IMR-90 (cell line): ENCODE measurements around the gene HIVEP3. TPM values are rescaled to one million over a fixed set of nuclear protein-coding genes. Genes with fewer than 3 reads are reported as not detected.

Experiments used
- ATAC-seq: fragments of 200-7000 bp; cut with Tn5 transposase; 2 replicates; pipeline ENCODE4 v1.9.1; 2020; ENCODE audit warnings: low read depth, mild to moderate bottlenecking, moderate library complexity
- BruUV-seq: library from RNA; stranded (reverse); fragments of 400-500 nt; replicated peaks from 2 replicates; lab custom pipeline; 2021; lab: Mats Ljungman, UMichigan
- CTCF ChIA-PET: fragments of 300-600 bp; formaldehyde crosslinking; extraction: SDS; loops from one replicate; lab custom pipeline; 2021; ENCODE audit warnings: antibody characterized with exemption; lab: Yijun Ruan, JAX
- POLR2A ChIA-PET: fragments of 300-600 bp; sonication (Branson Sonifier 250); formaldehyde crosslinking; loops from one replicate; lab custom pipeline; 2022; ENCODE audit warnings: antibody characterized with exemption; ENCODE audit not compliant: unreplicated experiment; lab: Charles Lee
- DNase-seq: peaks from one replicate; pipeline ENCODE4 v3.0.0; 2013
- H2AFZ ChIP-seq: replicated peaks from 2 replicates; pipeline ENCODE3; 2013; ENCODE audit warnings: low read length, mild to moderate bottlenecking; ENCODE audit not compliant: poor library complexity
- H2AK5ac ChIP-seq: 2 replicates; pipeline ENCODE4 v1.6.1; 2013; ENCODE audit warnings: low read depth, low read length, inconsistent platforms
- H2AK9ac ChIP-seq: replicated peaks from 2 replicates; pipeline ENCODE3; 2013; ENCODE audit warnings: mild to moderate bottlenecking, low read depth, low read length, moderate library complexity; ENCODE audit not compliant: poor library complexity
- H2BK120ac ChIP-seq: 2 replicates; pipeline ENCODE4 v1.6.1; 2013; ENCODE audit warnings: low read depth, low read length, inconsistent platforms
- H2BK15ac ChIP-seq: 3 replicates; pipeline ENCODE4 v1.6.1; 2013; ENCODE audit warnings: low read depth, low read length, inconsistent platforms
- H2BK20ac ChIP-seq: 2 replicates; pipeline ENCODE4 v1.6.1; 2013; ENCODE audit warnings: low read depth, mild to moderate bottlenecking, inconsistent platforms, low read length, moderate library complexity
- H2BK5ac ChIP-seq: 2 replicates; pipeline ENCODE4 v1.6.1; 2013; ENCODE audit warnings: mild to moderate bottlenecking, low read depth, low read length, inconsistent platforms; ENCODE audit not compliant: poor library complexity, severe bottlenecking
- H3K14ac ChIP-seq: replicated peaks from 2 replicates; pipeline ENCODE4 v1.6.1; 2013; ENCODE audit warnings: low read depth, low read length, inconsistent platforms
- H3K18ac ChIP-seq: 2 replicates; pipeline ENCODE4 v1.6.1; 2013; ENCODE audit warnings: low read depth, low read length, control low read depth
- H3K23ac ChIP-seq: 2 replicates; pipeline ENCODE4 v1.6.1; 2013; ENCODE audit warnings: low read depth, low read length, inconsistent platforms
- H3K27ac ChIP-seq: 2 replicates; pipeline ENCODE4 v1.5.1; 2013; ENCODE audit warnings: mild to moderate bottlenecking, control low read depth, low read length; ENCODE audit not compliant: insufficient read depth
- H3K27me3 ChIP-seq: 2 replicates; pipeline ENCODE4 v1.6.1; 2013; ENCODE audit warnings: low read length; ENCODE audit not compliant: control insufficient read depth, insufficient read depth
- H3K36me3 ChIP-seq: 2 replicates; pipeline ENCODE4 v1.6.1; 2013; ENCODE audit warnings: low read length, mixed read lengths; ENCODE audit not compliant: control insufficient read depth, insufficient read depth
- H3K4ac ChIP-seq: 2 replicates; pipeline ENCODE4 v1.6.1; 2013; ENCODE audit warnings: low read depth, low read length, inconsistent platforms
- H3K4me1 ChIP-seq: 2 replicates; pipeline ENCODE4 v1.6.1; 2013; ENCODE audit warnings: low read length, mixed read lengths; ENCODE audit not compliant: control insufficient read depth, insufficient read depth
- H3K4me2 ChIP-seq: 2 replicates; pipeline ENCODE4 v1.6.1; 2013; ENCODE audit warnings: low read depth, mild to moderate bottlenecking, control low read depth, low read length, moderate library complexity
- H3K4me3 ChIP-seq: 2 replicates; pipeline ENCODE4 v1.5.1; 2013; ENCODE audit warnings: low read depth, mild to moderate bottlenecking, control low read depth, low read length, moderate library complexity; ENCODE audit not compliant: insufficient read depth
- H3K56ac ChIP-seq: 2 replicates; pipeline ENCODE4 v1.6.1; 2013; ENCODE audit warnings: low read length, inconsistent platforms; ENCODE audit not compliant: insufficient read depth; ENCODE audit errors: extremely low read depth
- H3K79me1 ChIP-seq, 2 experiments: 2 replicates each; pipeline ENCODE4 v1.6.1; 2013; ENCODE audit warnings: low read length in 2 of 2, inconsistent platforms in 1 of 2, low read depth in 1 of 2
- H3K9ac ChIP-seq: 2 replicates; pipeline ENCODE4 v1.6.1; 2013; ENCODE audit warnings: low read depth, low read length, control low read depth
- H3K9me1 ChIP-seq: 2 replicates; pipeline ENCODE4 v1.6.1; 2013; ENCODE audit warnings: low read length, inconsistent platforms; ENCODE audit not compliant: insufficient read depth
- H3K9me3 ChIP-seq: 2 replicates; pipeline ENCODE4 v1.6.1; 2013; ENCODE audit warnings: low read length; ENCODE audit not compliant: control insufficient read depth, insufficient read depth
- H4K20me1 ChIP-seq: 2 replicates; pipeline ENCODE4 v1.6.1; 2013; ENCODE audit warnings: low read length, inconsistent platforms; ENCODE audit not compliant: insufficient read depth
- H4K5ac ChIP-seq: 2 replicates; pipeline ENCODE4 v1.6.1; 2013; ENCODE audit warnings: mild to moderate bottlenecking, low read depth, low read length, control low read depth
- H4K8ac ChIP-seq, 2 experiments: 2 replicates each; pipeline ENCODE4 v1.6.1; 2013; ENCODE audit warnings: low read depth in 2 of 2, low read length in 2 of 2, control low read depth in 1 of 2, inconsistent platforms in 1 of 2
- H4K91ac ChIP-seq: 2 replicates; pipeline ENCODE4 v1.6.1; 2013; ENCODE audit warnings: low read depth, low read length, inconsistent platforms; ENCODE audit not compliant: insufficient read depth
- BHLHE40 ChIP-seq: fragments of 150-350 bp; IDR thresholded peaks from 2 replicates; pipeline ENCODE4 v1.6.1; 2016; ENCODE audit warnings: mild to moderate bottlenecking, low read depth, low read length
- CEBPB ChIP-seq: IDR thresholded peaks from 2 replicates; pipeline ENCODE4 v1.6.1; 2012; ENCODE audit warnings: low read depth, low read length, improper control_type of control experiment
- CHD1 ChIP-seq: IDR thresholded peaks from 2 replicates; pipeline ENCODE4 v1.6.1; 2012; ENCODE audit warnings: low read depth, low read length, improper control_type of control experiment
- FOS ChIP-seq: fragments of 150-350 bp; IDR thresholded peaks from 2 replicates; pipeline ENCODE4 v1.6.1; 2016; ENCODE audit warnings: low read depth, low read length
- MAFK ChIP-seq: IDR thresholded peaks from 2 replicates; pipeline ENCODE4 v1.6.1; 2012; ENCODE audit warnings: low read depth, low read length, improper control_type of control experiment
- MXI1 ChIP-seq: IDR thresholded peaks from 2 replicates; pipeline ENCODE4 v1.6.1; 2012; ENCODE audit warnings: low read depth, mild to moderate bottlenecking, low read length, moderate library complexity, borderline replicate concordance
- POLR2A ChIP-seq: IDR thresholded peaks from 2 replicates; pipeline ENCODE4 v1.6.1; 2012; ENCODE audit warnings: mild to moderate bottlenecking, low read depth, low read length
- RAD21 ChIP-seq: IDR thresholded peaks from 2 replicates; pipeline ENCODE4 v1.6.1; 2012; ENCODE audit warnings: low read length, improper control_type of control experiment
- RCOR1 ChIP-seq: IDR thresholded peaks from 2 replicates; pipeline ENCODE4 v1.6.1; 2012; ENCODE audit warnings: mild to moderate bottlenecking, low read length, improper control_type of control experiment; ENCODE audit not compliant: insufficient replicate concordance
- RFX5 ChIP-seq: IDR thresholded peaks from 2 replicates; pipeline ENCODE4 v1.8.0; 2012; ENCODE audit warnings: low read depth, mild to moderate bottlenecking, low read length, moderate library complexity
- USF2 ChIP-seq: fragments of 150-350 bp; IDR thresholded peaks from 2 replicates; pipeline ENCODE4 v1.6.1; 2017; ENCODE audit warnings: mild to moderate bottlenecking, antibody characterized with exemption, low read length, low read depth
- WGBS, 2 experiments: methylation state at CpG; one replicate each; pipeline versions ENCODE4 v1.1.5 to v1.1.7; 2013; ENCODE audit warnings: missing lambda C conversion rate in 2 of 2; ENCODE audit not compliant: insufficient read length in 1 of 2; ENCODE audit errors: extremely low coverage in 2 of 2; 5-methylcytosine and 5-hydroxymethylcytosine counted together
- dilution Hi-C: fragments of 300-500 bp; cut with HindIII; formaldehyde crosslinking; loops from one replicate; pipeline ENCODE4 v1.14.3; 2018; ENCODE audit warnings: low sequenced_read_pairs; ENCODE audit not compliant: unreplicated experiment
- in situ Hi-C: fragments of 300-500 bp; cut with MboI; formaldehyde crosslinking; loops from 3 replicates; pipeline ENCODE4 v1.14.3; 2019; ENCODE audit warnings: low sequenced_read_pairs, inconsistent platforms, mixed read lengths
- intact Hi-C: fragments of 100-400 bp; cut with micrococcal nuclease; formaldehyde crosslinking; loops from 2 replicates; pipeline ENCODE4 v1.10.0; 2022
- polyA plus RNA-seq, 3 experiments: library from polyadenylated mRNA; depleted of rRNA; stranded (reverse); fragments of >200 nt; gene quantifications; 2 replicates each; pipeline ENCODE4 v1.2.3, GENCODE V29; 2012; ENCODE audit warnings: low replicate concordance in 1 of 3
- total RNA-seq: library from RNA; depleted of rRNA; stranded (reverse); fragments of >200 nt; gene quantifications from 2 replicates; pipeline ENCODE4 v1.2.3, GENCODE V29; 2012
- TF ChIP-seq, protein P1 (sequence below): fragments of 150-350 bp; IDR thresholded peaks from 2 replicates; pipeline ENCODE4 v1.6.1; 2016; ENCODE audit warnings: low read depth, mild to moderate bottlenecking, low read length, moderate library complexity, borderline replicate concordance

Gene HIVEP3
- total and polyA plus RNA-seq, 2 of the 4 experiments (the other 2 are of a cell fraction): 1.4 to 4.0 TPM

GRCh38 chr1:41677620-41678019, 241.1 kb downstream of the HIVEP3 start:
- Histone ChIP-seq H3K18ac (peak overlapping the region; percentile 73; the same call in 1 of the 2 replicates), H4K8ac (peak overlapping the region; percentile 19 to 26; a peak in 3 of 4 replicates), H3K4me1 (peaks cover 25% of the 10 kb centered on the region), H2BK20ac (peak overlapping the region; percentile 22; the same call in 1 of the 2 replicates), H3K36me3 (no peaks in the 10 kb centered on the region), H4K91ac (peak overlapping the region; percentile 75), H2BK5ac (peak overlapping the region; percentile 69), H4K5ac (peak overlapping the region; percentile 62), H2AK5ac (peak overlapping the region; percentile 65), H3K9me3 (no peaks in the 10 kb centered on the region), H4K20me1 (no peaks in the 10 kb centered on the region), H2AFZ (peak overlapping the region; percentile 66), H2BK15ac (peak overlapping the region; percentile 56; the same call in 2 of the 3 replicates), H3K56ac (no peak overlapping the region), H3K4ac (peak overlapping the region; percentile 85), H3K9me1 (peaks cover 23% of the 10 kb centered on the region), H2AK9ac (peak overlapping the region; percentile 70), H3K4me3 (no peak overlapping the region), H3K9ac (no peak overlapping the region), H3K14ac (peak overlapping the region; percentile 68; the same call in 1 of the 2 replicates), H3K27me3 (no peaks in the 10 kb centered on the region), H3K79me1 (no peaks in the 10 kb centered on the region), H3K27ac (peak overlapping the region; percentile 35; the same call in 1 of the 2 replicates), H3K23ac (peak overlapping the region; percentile 43), H3K4me2 (no peak overlapping the region), H2BK120ac (peak overlapping the region; percentile 82)
- ChIA-PET POLR2A (no interaction called here), CTCF (no interaction called here)
- DNase-seq (peak; percentile 17), ATAC-seq (peak; percentile 9)
- in situ Hi-C loops (no loop called here), dilution Hi-C loops (no loop called here), intact Hi-C loops (no loop called here)
- TF ChIP-seq RFX5 (no peak), BHLHE40 (no peak), POLR2A (no peak), MXI1 (no peak), MAFK (no peak), RCOR1 (no peak), USF2 (no peak), CHD1 (no peak), CEBPB (no peak), RAD21 (no peak), FOS (no peak)
- TF ChIP-seq, protein P1, sequence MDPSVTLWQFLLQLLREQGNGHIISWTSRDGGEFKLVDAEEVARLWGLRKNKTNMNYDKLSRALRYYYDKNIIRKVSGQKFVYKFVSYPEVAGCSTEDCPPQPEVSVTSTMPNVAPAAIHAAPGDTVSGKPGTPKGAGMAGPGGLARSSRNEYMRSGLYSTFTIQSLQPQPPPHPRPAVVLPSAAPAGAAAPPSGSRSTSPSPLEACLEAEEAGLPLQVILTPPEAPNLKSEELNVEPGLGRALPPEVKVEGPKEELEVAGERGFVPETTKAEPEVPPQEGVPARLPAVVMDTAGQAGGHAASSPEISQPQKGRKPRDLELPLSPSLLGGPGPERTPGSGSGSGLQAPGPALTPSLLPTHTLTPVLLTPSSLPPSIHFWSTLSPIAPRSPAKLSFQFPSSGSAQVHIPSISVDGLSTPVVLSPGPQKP: no peak
- no CpG with 5 or more reads among the region's 7 CpGs for WGBS, 2 experiments
- BruUV-seq: no TSS peak
